HL-60/S4 treated with phorbol 12-myristate 13-acetate at 8.2 ng/mL for 4 days and 3 days (cell line): Measurements from ENCODE around the gene MT1M.
"Not testable (repeated sequence)": the region's sequence is repeated elsewhere in the genome, so short reads cannot be mapped to it uniquely, and the experiment has no call there.

Experiments used
- in situ Hi-C: fragments of 300-500 bp; cut with MboI; formaldehyde crosslinking; loops from 2 replicates; pipeline ENCODE4 v1.15.0; 2022; ENCODE audit warnings: low sequenced_read_pairs

Gene MT1M

GRCh38 chr16:56671691-56672090 is 39.2 kb downstream of the MT1M start:
- in situ Hi-C loops: not testable (repeated sequence)

DNA sequence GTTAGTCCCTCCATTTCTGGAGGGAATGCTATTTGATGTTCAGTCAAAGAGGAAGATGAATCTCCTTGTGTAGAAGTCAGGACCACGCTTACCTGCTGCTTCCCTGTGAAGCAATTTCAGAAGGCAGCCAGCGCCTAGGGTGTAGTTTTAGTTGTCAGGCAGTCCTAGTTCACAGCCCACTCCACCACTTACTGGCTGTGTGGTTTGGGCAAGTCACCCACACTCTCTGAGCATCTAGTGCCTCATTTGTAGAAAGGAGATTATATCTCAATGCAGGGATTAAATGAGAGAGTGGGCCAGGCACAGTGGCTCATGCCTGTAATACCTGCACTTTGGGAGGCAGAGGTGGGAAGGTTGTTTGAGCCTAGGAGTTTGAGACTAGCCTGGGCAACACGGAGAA is 39.7 kb downstream of the MT1M start:
- in situ Hi-C loops: not testable (repeated sequence)

DNA sequence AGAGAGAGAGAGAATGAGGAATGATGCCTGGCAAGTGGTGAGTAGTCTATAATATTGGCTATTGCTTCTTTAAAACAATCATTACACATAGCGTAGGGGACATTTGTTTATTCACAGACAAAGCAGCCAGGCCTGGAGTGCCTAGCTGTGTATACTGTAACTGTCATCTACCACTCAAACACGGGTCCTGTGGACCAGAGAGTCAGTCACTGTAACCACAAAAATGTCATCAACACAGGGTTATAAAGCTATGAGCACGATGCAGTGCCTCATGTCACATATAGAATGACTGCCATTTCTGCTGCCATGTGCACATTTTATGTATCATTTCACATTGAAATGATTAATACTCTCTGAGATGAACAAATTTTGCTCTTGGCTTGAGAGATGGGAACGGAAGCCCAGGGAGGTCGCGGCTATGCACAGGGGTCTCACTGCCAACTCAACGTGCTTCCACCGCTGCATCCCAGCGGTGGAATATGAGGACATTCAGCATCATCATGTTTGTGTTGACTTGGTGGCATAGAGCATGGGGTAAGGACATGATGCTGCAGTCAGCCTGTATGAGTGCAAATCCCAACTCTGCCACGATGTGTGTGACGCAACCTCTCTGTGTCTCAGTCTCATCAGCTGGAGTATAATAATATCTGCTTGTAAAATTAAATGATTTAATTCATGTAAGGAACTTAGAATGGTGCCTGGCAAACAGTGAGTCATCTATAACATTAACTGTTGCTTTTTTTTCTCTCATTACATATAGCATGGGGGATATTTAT is 40.5 kb downstream of the MT1M start:
- in situ Hi-C loops: no loop called here

DNA sequence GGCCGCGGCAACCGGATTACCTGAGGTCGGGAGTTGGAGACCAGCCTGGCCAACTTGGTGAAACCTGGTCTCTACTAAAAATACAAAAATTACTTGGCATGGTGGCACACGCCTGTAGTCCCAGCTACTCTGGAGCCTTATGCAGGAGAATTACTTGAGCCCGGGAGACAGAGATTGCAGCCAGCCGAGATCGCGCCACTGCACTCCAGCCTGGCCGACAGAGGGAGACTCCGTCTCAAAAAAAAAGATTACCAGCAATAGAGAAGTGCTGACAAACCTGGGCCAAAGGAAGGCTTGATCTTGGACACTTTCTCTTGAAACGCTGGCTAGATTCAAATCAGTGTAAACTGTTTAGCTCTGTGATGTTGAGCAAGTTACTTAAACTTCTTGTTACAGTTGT is 41.5 kb downstream of the MT1M start:
- in situ Hi-C loops: no loop called here

DNA sequence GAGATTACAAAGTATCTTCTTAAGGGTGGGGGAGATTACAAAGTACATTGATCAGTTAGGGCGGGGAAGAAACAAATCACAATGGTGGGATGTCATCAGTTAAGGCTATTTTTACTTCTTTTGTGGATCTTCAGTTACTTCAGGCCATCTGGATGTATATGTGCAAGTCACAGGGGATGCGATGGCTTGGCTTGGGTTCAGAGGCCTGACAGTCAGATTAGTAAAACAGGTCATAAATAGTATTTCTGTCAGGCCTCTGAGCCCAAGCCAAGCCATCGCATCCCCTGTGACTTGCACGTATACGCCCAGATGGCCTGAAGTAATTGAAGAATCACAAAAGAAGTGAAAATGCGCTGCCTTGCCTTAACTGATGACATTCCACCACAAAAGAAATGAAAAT is 42.1 kb downstream of the MT1M start:
- in situ Hi-C loops: not testable (repeated sequence)

DNA sequence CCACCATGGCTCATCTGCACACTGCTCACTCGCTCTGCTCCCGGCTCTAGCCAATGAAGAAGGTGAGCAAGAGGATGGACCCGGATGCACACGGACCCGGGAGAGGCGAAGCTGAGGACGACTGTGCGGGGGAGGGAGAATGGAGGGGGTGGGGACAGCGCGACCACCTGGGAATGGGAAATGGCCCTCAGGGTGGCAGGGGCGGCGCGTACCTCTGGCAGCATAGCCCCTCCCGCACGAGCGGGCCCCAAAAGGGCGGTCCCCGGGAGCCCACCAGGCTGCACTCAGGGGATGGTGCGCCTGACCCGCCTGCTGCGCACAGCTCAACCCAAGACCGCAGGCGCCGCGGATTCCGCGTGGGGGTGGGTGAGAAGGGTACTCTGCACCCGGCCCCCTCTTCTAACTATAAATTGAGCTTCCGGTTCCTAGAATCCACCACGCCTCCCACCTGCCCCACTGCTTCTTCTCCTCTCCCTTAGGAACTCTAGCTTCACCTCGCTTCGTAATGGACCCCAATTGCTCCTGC is 43.3 kb downstream of the MT1M start:
- in situ Hi-C loops: no loop called here

- in situ Hi-C loops: no loop called here
Measured at GRCh38 chr16:56677474-56677873, 45.0 kb downstream of the MT1M start.

- in situ Hi-C loops: no loop called here
Measured at GRCh38 chr16:56679078-56679730, 46.7 kb downstream of the MT1M start.

GRCh38 chr16:56679818-56680217 is 47.4 kb downstream of the MT1M start:
- in situ Hi-C loops: no loop called here

DNA sequence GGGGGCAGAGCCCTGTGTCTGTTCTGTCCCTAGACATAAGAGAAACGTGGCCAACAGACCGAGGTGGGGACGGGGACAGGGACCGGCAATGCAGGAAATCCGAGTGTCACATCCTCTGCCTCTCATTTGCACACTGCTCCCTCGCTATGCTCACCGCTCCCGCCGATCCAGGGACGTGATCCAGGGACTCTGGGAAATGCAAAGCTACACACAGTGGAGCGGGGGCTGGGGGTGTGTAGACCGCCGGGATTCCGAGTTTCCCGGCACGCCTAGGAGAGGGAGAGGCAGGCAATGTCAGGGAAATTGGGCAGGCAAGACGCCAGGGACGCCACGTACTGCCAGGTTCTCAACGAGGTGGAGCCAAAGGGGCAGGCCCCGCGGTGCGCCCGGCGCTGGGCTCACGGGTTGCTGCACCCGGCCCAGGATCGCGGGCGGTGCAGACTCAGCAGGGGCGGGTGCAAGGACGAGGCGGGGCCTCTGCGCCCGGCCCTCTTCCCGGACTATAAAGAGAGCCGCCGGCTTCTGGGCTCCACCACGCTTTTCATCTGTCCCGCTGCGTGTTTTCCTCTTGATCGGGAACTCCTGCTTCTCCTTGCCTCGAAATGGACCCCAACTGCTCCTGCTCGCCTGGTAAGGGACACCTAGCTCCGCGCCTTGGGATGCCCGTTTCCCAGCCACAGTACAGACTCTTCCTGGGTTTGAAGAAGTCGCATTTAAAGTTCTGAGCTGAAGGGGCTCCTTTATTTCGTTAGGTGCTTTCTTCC is 49.7 kb downstream of the MT1M start, which contains the start of gene MT1X:
TSS of gene MT1X (plus strand) at position 532 of the 764 bp plus-strand sequence. CDS start at position 603, 71 bp downstream.
- in situ Hi-C loops: no loop called here

- in situ Hi-C loops: no loop called here
Measured at GRCh38 chr16:56682703-56683397, 50.4 kb downstream of the MT1M start.
